Adrenal gland (tissue), 12 donors: ENCODE data around the gene STN1. TPM values are rescaled to one million over a fixed set of nuclear protein-coding genes. Genes with fewer than 3 reads are reported as not detected.

Experiments used
- DNase-seq, 7 donors: peaks; one replicate each; pipeline ENCODE4 v3.0.0-alpha.2; 2019 to 2020
- H3K27ac ChIP-seq, 5 donors: fragments of 200-600 bp; sonication (generic) in 4 of 5; 1 replicate in 3 of 5; 2 replicates in 2 of 5; pipeline versions ENCODE4 v1.5.1 to v1.8.0; 2016 to 2020; ENCODE audit warnings: mild to moderate bottlenecking in 1 of 5
- H3K27me3 ChIP-seq: fragments of 200-600 bp; 2 replicates; pipeline ENCODE4 v1.8.0; 2021
- H3K36me3 ChIP-seq, 2 donors: fragments of 200-600 bp; replicated peaks in 1 of 2; 1 replicate in 1 of 2; 2 replicates in 1 of 2; pipeline versions ENCODE4 v1.5.1 to v1.8.0; 2018 to 2022
- H3K4me1 ChIP-seq, 2 donors: fragments of 200-600 bp; replicated peaks in 1 of 2; 1 replicate in 1 of 2; 2 replicates in 1 of 2; pipeline versions ENCODE4 v1.5.1 to v1.8.0; 2018 to 2021
- H3K4me3 ChIP-seq, 4 donors: fragments of 200-600 bp; sonication (generic) in 3 of 4; one replicate each; pipeline ENCODE4 v1.5.1; 2016 to 2018
- H3K9me3 ChIP-seq, 3 donors: fragments of 200-600 bp; sonication (generic) in 1 of 3; replicated peaks in 1 of 3; 1 replicate in 2 of 3; 2 replicates in 1 of 3; pipeline versions ENCODE4 v1.5.1 to v1.8.0; 2016 to 2021
- POLR2A ChIP-seq, 2 donors: fragments of 450-650 bp; IDR thresholded peaks; one replicate each; pipeline ENCODE4 v1.6.1; 2017; ENCODE audit warnings: antibody characterized with exemption in 2 of 2, mild to moderate bottlenecking in 2 of 2, moderate library complexity in 1 of 2
- WGBS, 4 donors: extraction: QIAGEN DNeasy Blood & Tissue Kit in 2 of 4; methylation state at CpG; one replicate each; pipeline versions ENCODE4 v1.1.5 to v1.1.7; 2013 to 2017; 5-methylcytosine and 5-hydroxymethylcytosine counted together
- intact Hi-C, 2 donors: fragments of 100-400 bp; cut with DNase I; formaldehyde crosslinking; loops; one replicate each; pipeline versions ENCODE4 v1.14.1 to v1.15.0; 2022 to 2023
- polyA plus RNA-seq, 3 donors: library from polyadenylated mRNA; stranded (reverse); fragments of 200-250 nt in 2 of 3; fragments of 350-450 nt in 1 of 3; fragmentation: Illumina TruSeq in 1 of 3; extraction: RNeasy Lipid Tissue Mini Kit (QIAGEN cat#74804) in 1 of 3; gene quantifications; one replicate each; pipeline ENCODE4 v1.2.3, GENCODE V29; 2013 to 2014
- total RNA-seq, 9 donors: library from RNA; depleted of rRNA in 4 of 9; stranded (reverse); fragments of >200 nt in 4 of 9; fragments of 120-200 nt in 1 of 9; fragmentation: NEBNext Ultra II Directional in 1 of 9; extraction: Animal tissue kit (Norgen Biotek cat#: 25700) in 1 of 9; gene quantifications; one replicate each; pipeline versions ENCODE4 v1.1.0 to v1.2.4, GENCODE V29; 2013 to 2023
- TF ChIP-seq, protein P1 (sequence below), 6 experiments: fragments of 450-650 bp in 4 of 6; fragments of 200-600 bp in 2 of 6; sonication (generic) in 1 of 6; IDR thresholded peaks; 1 replicate in 5 of 6; 2 replicates in 1 of 6; pipeline versions ENCODE4 v1.5.1 to v1.8.0; 2016 to 2021; ENCODE audit warnings: antibody characterized with exemption in 6 of 6, mild to moderate bottlenecking in 2 of 6, moderate library complexity in 1 of 6
- donor health status: healthy with polysubstance abuse.
- donor health status: Bipolar disorder and iron deficiency.
- donor health status: DM: yes; HTN: yes; CAD: no.
- donor health status: DM: no; HTN: no; CAD: no.
- donor health status: DM: no; HTN: no; CAD: no.
- donor health status: DM: yes; HTN: yes; CAD: no.

The STN1 gene
- total and polyA plus RNA-seq, 12 donors, result 14.8 to 73.6 (median 36.2) TPM

DNA sequence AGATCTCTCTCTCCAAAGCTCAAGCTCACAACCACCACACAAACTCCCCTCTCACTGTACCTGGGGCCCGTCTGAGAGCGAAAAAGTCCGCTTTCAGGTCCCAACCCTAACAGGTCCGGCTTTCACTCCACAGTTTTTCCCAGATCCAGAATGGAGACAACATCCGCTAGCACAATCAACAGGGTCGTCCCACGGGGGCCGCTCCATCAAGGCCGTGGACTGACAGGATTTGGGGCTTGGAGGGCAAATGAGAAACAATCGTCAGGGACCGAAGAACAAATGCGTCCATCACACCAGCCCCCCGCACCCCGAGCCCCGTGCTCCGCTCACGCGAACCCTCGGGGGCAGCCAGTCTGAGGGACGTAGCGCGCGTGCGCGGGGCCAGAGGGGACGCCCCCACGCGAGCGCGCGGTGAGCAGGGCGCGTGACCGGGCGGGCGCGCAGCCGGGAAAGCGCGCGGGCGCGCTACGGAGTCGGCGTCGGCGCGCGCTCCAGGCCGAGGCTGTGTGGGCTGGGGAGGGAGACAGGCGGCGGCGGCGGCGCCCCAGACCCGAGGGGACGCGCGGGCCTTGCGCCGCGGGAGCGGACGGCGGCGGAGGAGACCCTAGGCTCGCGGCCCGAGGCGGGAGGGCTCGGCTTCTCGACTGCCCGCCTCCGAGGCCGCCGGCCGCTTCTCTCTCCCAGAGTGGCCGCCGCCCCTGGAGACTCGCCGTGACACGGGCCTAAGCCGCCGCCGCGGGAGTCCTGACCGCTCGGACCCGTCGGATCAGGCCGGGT is 48.9 kb upstream of the STN1 start, which contains the start of gene SLK:
SLK (plus strand) TSS at position 470 of the 777 bp plus-strand sequence. CDS start 606 bp downstream, outside the sequence.
- no peaks in the 10 kb centered on the region for H3K36me3 ChIP-seq
- 0 to 3% (median 1%) methylated on average over 7 to 92 of the region's 92 CpGs for WGBS, 4 donors
- TF ChIP-seq POLR2A (IDR thresholded peaks at IDR 0.05), result peak; percentile 90 to 98
- TF ChIP-seq, protein P1, sequence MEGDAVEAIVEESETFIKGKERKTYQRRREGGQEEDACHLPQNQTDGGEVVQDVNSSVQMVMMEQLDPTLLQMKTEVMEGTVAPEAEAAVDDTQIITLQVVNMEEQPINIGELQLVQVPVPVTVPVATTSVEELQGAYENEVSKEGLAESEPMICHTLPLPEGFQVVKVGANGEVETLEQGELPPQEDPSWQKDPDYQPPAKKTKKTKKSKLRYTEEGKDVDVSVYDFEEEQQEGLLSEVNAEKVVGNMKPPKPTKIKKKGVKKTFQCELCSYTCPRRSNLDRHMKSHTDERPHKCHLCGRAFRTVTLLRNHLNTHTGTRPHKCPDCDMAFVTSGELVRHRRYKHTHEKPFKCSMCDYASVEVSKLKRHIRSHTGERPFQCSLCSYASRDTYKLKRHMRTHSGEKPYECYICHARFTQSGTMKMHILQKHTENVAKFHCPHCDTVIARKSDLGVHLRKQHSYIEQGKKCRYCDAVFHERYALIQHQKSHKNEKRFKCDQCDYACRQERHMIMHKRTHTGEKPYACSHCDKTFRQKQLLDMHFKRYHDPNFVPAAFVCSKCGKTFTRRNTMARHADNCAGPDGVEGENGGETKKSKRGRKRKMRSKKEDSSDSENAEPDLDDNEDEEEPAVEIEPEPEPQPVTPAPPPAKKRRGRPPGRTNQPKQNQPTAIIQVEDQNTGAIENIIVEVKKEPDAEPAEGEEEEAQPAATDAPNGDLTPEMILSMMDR (IDR thresholded peaks at IDR 0.05), result no peak
- intact Hi-C loops, result loop anchor here in 1 of 2 donors (5.0 kb wide), 1 partner anchor 50 kb away; the partner anchor contains the start of gene STN1
- peak; percentile 75 to 87 (median 81) for DNase-seq
- no peaks in the 10 kb centered on the region for H3K9me3 ChIP-seq
- H3K27me3 ChIP-seq, result no peaks in the 10 kb centered on the region
- peaks cover 20 to 38% of the 10 kb centered on the region in 2 donors for H3K4me1 ChIP-seq
- H3K4me3 ChIP-seq, result peak within 1 kb of the TSS; percentile 52 to 99 (median 68)
- H3K27ac ChIP-seq, result peak within 1 kb of the TSS; percentile 24 to 98 (median 95)

DNA sequence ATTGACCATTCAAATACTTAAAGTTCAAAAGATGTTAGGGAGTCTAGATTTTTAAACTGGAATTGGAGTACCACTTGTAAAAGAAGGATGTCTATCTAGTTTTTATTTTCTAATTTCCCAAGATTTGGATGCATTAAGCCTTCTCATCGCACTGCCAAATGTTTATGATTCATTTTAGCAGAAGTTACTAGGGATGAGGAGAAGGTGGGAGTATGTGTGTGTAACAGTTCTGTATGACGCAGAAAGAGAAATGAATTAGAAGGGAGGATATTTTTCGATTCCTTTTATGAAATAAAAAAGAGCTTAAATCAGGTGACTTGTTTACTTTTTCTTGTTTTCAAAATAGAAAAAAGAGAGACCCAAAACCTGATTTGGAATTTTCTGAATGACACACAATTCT is 42.1 kb upstream of the STN1 start:
- Histone ChIP-seq H3K9me3 (no peaks in the 10 kb centered on the region), H3K4me3 (no peak overlapping the region), H3K36me3 (no peaks in the 10 kb centered on the region), H3K4me1 (no peaks in the 10 kb centered on the region), H3K27ac (no peak overlapping the region), H3K27me3 (no peaks in the 10 kb centered on the region)
- no peak for DNase-seq
- intact Hi-C loops, result no loop called here
- WGBS, 4 donors, result 75 to 81% (median 79%) methylated on average over 3 of the region's 3 CpGs
- no peak for TF ChIP-seq POLR2A (IDR thresholded peaks at IDR 0.05)
- TF ChIP-seq, protein P1 (IDR thresholded peaks at IDR 0.05), result no peak

DNA sequence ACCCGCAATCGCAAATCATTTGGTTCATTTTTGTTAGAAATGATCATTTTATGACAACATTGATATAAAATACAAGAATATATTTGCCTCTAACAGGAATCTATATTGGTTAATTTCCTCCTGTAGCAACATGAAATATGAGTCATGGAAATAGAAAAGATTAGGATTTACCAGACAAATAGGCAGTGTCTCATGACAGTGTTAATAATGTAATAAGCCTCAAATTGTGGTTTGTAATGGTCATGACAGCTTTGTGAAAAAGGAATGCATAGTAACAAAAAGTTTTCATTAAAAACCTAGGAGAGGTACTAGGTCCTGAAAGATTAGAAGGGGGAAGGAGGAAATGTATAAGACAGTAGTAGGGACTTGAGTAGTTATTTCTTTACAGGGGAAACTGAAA is 41.0 kb upstream of the STN1 start:
- H3K9me3 ChIP-seq, result no peaks in the 10 kb centered on the region
- no peaks in the 10 kb centered on the region for H3K27me3 ChIP-seq
- no peaks in the 10 kb centered on the region for H3K4me1 ChIP-seq
- no peak overlapping the region for H3K4me3 ChIP-seq
- intact Hi-C loops, result no loop called here
- no peak for TF ChIP-seq POLR2A (IDR thresholded peaks at IDR 0.05)
- TF ChIP-seq, protein P1 (IDR thresholded peaks at IDR 0.05), result no peak
- DNase-seq, result no peak
- H3K27ac ChIP-seq, result no peak overlapping the region
- H3K36me3 ChIP-seq, result no peaks in the 10 kb centered on the region
- 76 to 96% (median 91%) methylated on average over 2 of the region's 2 CpGs for WGBS, 4 donors

DNA sequence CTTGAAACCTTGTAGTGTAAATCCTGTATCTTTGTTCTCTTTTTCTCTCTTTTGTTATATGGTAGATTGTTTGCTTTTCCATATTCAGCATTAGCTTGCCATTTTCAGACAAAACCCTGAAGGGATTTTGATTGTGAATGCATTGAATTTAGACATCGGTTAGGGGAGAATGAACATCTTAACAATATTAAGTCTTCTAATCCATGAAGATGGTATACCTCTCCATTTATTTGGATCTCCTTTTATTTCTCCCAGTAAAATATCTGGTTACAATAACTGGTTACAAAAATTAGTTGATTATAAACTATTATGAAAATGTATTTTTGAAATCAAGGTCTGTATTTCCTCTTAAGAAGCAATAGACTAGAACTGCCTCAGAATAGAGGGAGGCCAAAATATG is 36.6 kb upstream of the STN1 start:
- 96 to 100% (median 98%) methylated on average over 1 of the region's 1 CpG for WGBS, 4 donors
- no peaks in the 10 kb centered on the region for H3K9me3 ChIP-seq
- TF ChIP-seq, protein P1 (IDR thresholded peaks at IDR 0.05), result no peak
- no peak for TF ChIP-seq POLR2A (IDR thresholded peaks at IDR 0.05)
- intact Hi-C loops, result no loop called here
- H3K4me3 ChIP-seq, result no peak overlapping the region
- H3K27me3 ChIP-seq, result no peaks in the 10 kb centered on the region
- DNase-seq, result no peak
- H3K36me3 ChIP-seq, result no peaks in the 10 kb centered on the region
- no peak overlapping the region for H3K27ac ChIP-seq
- H3K4me1 ChIP-seq, result no peaks in the 10 kb centered on the region
